NCI-H2081 treated with DMSO at 0.1 percent for 48 hours (cell line): ENCODE data around the gene GDNF.
"Not testable (repeated sequence)": the region's sequence is repeated elsewhere in the genome, so short reads cannot be mapped to it uniquely, and the experiment has no call there.

Source experiments
- DNase-seq: peaks from one replicate; lab custom pipeline; 2025; lab: John Stamatoyannopoulos, UW

The GDNF gene, protein sequence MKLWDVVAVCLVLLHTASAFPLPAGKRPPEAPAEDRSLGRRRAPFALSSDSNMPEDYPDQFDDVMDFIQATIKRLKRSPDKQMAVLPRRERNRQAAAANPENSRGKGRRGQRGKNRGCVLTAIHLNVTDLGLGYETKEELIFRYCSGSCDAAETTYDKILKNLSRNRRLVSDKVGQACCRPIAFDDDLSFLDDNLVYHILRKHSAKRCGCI

DNA sequence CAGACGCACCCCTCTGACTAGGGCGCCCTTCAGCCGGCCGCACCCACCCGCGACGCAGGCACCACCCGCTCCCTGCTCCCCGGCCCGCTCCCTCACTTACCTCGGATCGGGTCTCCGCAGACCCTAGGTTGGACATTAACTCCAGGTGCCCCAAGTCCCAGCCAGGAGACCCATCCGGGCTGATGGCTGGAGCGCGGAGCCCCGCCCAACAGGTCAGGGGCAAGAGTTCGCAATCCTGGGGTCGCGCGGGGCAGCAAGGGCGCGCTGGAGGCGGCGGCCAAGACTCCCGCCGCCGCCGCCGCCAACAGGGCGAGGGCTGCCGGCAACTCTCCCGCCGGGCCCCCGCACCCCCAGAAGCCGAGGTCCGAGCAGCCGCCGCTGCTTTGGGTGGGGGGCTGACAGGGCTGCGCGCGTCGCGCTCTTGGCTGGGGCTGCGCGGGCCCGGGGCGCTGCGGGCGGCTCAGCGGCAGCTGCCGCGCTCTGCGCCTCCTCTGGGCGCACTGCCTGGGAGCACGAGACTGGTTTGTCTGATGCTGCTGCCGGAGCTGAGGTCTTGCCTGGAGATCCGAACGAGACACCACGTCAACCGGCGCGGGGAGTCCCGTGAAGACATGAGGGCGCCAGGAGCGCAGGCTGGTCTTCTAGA is at the start of gene GDNF:
Gene GDNF, minus strand, starts transcription at position 635 of the 646 bp plus-strand sequence. CDS start 5,245 bp downstream, outside the sequence.
- DNase-seq, result no peak

DNA sequence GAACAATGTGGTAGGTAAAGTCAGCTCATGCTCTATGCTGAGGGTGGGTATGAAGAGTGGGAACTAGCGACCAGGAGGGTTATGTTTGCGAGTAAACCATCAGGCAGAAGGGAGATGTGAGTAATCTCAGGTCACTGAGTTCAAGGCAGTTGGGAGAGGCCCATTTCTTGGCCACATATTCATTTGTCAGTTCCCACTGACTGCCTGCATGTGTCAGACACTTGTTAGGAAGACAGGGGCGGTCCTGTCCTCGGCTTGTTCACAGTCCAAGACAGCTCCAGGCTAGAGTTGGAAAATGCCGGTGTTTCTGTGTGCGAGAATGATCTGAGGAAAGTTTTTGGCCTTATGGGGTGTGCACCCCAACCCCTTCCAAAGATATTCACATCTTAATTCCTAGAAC is 48.6 kb upstream of the GDNF start:
- DNase-seq, result no peak

DNA sequence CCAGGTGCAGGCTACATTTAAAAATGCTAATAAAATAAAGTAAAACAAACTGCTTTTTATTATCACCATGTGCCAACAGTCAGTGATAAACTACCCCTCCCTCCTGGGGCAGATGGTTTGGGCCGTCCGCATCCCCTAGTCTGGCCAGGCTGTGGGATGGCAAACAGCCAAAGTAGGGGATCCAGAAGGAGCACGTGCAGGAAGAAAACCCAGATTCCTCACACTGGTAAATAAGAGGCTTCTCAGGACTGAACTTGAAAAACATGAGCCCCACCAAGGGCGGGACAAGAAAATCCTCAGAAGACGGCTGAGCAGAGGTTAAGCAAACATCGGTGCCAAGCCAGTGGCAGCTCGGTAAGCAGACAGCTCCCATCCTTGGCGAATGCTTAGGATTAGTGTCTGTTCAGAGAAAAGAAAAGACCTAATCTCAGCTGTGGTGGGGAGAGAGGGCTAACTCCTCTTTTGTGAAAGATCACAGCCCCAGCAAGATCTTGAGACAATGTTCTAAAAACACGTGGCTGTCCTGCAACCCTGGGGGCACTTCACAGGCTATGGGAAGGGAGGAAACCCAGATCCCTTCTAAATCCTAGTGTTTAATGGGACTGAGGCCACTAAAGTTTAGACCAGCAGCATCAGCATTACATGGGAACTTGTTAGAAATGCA is 46.5 kb upstream of the GDNF start:
- no peak for DNase-seq

DNA sequence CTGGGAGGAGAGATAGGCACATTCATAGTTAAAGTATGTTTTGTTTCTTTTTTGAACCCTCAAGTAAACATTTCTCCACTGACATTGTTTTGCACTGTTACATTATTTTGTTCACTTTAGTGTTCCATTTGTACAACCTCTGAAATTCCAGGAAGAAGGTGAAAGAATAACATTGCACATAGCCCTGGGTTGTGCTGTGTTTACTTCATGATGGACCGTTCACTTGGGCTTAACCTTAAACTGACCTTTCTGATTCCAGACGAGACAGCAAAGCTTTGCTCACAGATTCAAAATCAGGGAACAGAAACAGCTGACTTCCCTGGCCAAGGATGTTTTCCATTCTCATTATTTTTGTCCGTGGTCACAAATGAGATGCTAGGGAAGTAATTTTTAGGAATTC is 42.8 kb upstream of the GDNF start:
- no peak for DNase-seq

DNA sequence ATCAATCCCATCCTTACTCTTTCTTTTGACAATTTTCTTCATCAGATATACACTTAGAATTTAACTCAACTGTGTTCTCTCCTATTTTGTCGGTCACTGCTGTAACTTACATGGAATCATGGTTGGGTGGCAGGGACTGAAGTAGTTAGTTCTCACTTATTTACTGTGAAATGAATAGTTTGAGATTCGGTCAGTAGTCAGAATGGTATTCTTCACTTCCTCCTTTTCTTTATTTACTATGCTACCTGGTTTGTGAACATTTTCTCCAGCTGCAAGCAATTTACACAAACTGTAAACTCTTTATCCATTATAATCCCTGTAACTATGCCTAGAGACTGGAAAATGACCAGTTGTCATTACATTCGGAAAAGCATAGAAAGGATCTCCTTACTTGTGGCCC is 41.5 kb upstream of the GDNF start:
- DNase-seq, result no peak

DNA sequence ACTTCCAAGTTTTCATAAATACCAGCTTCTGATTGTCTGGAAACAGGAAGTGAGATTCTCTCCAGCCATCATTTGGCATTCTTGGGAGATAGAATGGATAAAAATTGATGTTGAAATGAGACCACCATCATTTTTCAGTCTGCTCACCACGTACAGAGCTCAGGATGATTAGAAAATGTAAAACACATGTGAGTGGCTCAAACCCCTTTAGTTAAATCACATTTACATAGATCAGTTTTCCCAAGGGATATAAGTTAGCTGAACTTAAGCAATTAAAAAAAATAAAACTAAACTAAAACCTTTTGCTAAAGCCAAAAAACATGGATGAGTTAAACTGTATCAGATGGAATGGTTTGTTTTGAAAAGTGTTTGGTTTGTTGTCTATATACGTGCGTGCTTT is 37.1 kb upstream of the GDNF start:
- no peak for DNase-seq

DNA sequence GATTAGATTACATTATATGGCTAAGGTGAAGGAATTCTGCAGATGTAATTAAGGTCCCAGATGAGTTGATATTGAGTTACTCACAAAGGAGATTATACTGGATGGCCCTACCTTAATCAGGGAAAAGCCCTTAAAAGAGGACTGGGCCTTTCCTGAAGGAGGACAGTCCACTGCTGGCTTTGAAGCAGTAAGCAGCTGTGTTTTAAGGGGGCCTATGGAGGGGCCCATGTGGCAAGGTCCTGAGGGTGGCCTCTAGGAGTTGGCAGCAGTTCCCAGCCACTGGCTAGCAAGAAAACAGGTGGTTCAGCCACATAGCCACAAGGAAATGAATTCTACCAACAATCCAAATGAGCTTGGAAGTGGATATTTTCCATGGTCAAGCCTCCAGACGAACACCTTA is 36.4 kb upstream of the GDNF start:
- no peak for DNase-seq

DNA sequence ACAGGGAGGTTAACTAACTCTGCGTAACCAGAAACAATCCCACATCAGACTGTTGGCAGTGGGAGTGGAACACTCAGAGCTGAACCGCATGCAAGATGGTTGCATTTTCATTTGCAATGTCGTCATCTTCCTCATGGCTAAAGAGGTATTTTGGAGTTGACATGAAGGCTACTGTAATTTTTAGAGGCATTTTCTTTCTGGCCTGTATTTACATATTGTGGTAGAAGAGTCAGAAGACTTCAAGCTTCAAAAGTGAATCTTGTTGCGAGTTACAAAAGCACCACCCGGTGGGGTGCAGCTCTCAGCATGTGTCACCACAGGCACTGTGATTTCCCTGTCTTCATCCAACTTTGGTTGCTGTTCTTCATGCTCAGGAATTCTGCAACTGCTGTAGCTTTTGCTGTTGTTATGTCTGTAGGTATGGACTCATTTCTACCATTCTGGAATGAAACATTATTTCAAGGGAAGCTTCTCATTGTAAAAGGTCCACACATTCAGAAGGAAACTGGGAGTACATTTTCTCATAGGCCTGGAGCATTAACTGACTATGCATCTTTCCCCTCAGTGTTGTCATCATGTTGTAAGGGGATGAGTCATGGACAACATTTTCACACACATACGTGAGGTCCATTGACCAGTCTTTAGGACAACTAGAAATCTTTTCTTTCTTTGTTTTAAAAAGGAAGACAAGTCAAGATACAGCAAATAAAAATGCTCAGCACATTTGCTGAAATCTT is 35.4 kb upstream of the GDNF start:
- no peak for DNase-seq

DNA sequence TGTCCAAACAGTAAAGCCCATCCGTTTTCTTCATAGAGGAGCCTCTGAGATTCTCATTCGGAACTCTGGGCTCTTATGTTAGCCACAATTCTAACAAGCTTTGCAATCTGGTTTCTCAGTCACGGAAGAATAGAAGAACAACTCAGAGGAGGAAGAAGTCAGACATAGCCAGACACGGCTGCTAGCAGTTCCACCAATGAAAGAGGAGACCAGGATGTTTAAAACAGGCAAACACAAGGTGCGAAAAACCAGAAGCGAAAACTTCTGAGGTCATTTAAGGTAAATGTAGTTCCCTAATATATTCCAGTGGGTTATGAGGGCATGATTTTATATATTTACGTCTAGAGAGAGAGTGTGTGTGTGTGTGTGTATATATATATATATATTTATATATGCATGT is 34.1 kb upstream of the GDNF start:
- no peak for DNase-seq

DNA sequence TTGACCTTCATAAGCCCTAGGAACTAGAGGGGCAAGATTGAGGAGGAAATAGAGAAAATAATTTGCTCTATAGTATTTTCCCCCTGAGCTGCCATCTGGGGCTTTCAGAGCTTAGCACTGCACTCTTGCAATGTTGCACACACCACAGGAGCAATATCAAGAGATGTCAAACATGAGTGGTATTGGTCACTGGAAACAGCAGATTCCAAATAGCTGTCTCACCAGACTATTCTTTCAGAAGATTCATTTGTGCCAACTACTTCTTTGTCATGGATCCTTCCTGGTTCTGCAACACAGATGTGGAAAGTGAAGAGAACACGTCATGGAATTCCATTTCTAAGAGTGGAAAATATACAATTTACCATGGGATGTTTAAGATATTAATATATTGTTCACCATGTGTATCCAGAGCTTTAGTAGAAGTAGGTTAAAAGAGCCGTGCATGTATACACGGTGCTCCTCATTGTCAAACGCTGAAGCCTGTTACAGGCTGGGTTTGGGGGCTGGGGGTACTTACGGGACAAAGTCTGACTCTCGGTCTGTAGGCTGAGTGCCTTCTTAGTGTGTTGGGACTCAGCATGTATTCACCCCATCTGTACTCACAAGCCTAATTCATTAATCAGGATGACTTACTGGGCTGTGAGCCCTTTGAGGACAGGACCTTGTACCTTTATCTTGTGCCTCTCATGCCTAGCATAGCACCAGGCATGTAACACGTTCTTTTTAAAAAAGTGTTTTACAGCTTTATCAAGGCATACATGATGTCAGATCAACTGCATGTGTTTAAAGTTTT is 31.4 kb upstream of the GDNF start:
- DNase-seq, result no peak

DNA sequence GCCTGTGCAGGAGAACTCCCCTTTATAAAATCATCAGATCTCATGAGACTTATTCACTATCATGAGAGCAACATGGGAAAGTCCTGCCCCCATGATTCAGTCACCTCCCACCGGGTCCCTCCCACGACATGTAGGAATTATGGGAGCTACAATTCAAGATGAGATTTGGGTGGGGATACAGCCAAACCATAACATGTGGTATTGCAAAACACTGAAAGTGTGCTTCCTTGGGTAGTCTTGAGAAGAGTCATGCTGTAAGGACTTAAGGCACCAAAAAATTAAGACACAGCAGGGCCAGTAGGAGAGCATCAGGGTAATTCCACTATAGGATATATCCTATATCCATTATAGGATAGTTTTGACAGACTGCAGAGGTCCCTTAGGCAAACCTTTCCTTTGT is 29.4 kb upstream of the GDNF start:
- no peak for DNase-seq

DNA sequence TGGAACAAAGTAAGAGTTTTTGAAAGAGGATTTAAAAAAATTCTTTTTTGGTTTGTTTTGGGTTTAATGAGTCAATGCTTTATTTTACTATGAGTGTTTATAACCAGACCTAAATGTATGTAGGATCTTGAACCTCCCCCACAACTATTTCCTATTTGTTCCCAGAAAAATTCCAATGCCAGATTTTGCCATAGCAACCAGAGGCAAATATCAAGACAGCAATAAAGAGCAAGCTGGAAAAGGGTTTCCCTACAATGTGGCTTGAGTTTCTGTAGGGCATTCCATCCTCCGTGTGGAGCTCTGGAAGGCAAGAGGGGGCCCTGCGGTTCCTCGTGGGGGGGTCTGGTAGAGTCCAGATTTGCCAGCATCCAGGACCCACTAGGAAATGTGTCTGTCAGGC is 27.8 kb upstream of the GDNF start:
- DNase-seq, result no peak

DNA sequence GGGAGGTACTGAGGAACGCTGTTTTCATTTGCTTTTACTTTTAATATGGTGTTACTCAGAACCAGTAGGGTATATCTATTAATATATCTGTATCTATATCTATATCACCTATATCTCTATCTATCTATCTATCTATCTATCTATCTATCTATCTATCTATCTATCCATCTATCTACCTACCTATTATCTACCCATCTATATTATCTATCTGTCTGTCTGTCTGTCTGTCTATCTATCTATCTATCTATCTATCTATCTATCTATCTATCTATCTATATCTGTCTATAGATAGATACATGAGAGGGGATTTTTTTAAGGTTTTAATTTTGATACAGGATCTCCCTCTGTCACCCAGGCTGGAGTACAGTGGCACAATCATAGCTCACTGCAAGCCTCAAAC is 23.1 kb upstream of the GDNF start:
- DNase-seq, result not testable (repeated sequence)

DNA sequence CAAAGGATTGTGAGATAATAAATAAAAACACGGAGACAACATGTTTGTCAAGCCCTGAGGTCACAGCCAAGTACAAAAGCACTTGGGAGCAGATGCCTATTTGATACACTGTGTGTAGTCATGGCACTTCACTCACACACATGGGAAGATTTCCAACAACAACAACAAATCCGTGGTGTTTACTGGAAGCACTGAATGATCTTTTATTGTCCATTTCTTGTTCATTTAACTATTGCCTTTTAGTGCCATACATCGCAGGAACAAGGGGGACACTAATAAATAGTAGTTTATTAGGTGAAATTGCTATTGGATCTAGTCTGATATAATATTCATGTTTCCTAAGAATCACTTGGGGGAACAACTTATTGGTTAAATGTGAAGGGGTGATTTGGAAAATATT is 20.4 kb upstream of the GDNF start:
- no peak for DNase-seq

DNA sequence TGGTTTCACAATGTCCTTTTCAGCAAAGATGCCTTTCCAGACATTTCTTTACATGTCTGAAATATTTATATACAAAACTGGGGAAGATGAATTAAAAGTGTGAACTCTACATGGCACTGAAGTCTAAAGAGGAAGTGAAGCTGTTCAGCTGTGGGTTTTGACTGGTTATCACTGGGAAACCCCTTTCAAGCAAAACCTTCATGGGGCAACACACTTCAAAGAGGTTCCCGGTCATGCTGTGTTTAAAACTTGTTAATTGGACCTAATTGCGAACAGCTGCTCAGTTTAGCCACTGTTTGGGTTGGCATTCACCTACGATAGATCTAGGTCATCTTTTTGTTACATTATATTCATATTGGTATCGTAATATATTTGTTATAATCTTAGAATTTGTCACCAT is 20.0 kb upstream of the GDNF start:
- no peak for DNase-seq

DNA sequence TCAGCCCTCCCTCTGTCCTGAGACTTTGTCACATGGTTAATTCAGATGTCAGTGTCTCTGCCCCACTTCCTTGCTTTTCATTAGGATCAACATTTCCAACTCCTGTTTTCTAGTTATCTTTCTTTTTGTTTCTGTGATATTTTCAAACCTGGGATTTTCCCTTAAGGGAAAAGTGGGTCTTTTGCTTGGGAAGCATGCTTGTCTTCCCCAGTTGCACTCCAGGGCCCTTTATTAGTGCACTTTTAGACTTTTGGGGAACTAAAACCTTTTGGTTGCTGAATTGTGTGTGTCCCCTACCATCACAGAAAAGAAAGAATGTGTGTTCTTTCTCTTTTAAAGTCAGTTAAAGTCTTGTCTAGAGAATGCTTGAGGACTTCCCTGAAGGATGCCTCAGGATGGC is 18.4 kb upstream of the GDNF start:
- DNase-seq, result no peak

DNA sequence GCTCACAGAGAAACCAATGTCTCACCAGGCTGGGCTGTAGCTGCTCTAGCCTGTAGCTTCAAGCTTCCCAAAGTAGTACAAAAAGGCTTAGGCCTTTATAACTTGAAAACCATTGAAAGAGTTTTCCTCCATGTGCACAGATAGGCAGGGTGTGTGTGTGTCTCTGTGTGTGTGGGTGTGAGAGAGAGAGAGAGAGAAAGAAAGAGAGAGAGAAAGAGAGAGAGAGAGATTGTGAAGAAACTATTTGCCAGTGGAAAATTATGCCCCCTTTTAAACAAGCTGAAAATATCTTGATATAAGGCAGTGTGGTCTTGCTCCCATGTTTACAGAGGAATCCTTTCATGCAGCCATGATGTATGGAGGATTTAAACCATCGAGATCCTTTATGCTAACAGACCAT is 17.9 kb upstream of the GDNF start:
- no peak for DNase-seq

DNA sequence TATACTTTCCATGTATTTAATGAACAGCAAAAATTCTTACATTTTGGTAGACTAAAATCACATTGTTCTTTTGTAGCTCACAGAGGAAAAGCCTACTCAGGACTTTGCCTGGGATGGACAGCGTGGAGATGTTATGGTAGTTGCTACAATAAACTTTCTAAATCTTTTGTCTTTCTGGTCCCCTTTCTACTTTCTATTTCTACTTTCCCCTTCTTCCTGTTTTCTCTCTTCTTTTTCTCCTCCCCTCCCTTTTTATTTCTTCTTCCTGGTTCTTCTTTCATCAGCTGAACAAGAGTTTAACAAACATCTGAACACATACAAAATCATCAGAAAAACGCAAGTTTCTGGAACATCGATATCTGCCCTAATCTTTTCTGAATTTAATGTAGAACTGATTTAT is 15.6 kb upstream of the GDNF start:
- no peak for DNase-seq

DNA sequence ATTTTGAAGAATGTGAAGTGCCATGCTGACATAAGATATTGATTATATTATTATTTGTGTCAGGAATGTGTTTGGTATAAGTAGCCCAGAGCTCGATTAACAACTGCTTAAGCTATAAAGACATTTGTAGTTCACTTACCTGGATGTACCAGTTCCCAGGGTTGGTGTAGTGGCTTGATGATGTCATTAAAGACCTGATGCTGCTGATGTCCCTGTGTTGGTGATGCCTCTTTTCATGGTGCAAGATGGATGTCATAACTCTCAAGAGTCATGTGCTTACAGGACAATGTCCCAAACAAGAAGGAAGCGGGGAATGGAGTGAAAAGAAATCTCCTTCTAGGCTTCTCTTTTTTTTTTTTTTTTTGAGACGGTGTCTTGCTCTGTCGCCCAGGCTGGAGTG is 11.5 kb upstream of the GDNF start:
- DNase-seq, result no peak

DNA sequence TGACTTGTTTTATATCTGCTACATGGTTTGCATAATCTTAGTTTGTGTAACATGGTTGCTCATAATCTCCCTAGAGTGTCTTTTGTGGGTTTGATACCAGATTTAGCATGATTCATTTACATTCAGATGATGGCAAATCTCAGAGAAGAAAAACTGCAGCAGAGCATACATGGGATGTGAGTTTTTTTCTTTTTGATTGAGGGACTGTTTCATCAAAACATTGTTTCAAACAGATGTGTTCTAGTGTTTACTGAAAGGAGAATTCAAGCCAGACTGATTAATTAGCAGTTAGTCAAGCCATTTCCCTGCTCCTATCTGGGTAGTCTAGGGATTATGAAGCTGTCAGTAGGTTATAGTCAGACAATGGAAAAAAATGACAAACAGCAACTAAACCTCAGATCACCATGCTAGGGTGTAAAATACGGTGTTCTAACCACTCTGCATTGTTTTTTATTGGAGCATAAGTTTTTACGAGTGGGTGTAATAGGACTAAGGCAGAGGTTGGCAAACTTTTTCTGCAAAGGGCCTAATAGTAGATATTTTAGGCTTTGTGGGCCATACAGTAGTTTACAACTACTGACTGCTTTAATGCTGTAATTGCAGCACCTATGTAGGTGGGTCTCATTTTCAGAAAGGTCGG is 10.5 kb upstream of the GDNF start:
- no peak for DNase-seq

DNA sequence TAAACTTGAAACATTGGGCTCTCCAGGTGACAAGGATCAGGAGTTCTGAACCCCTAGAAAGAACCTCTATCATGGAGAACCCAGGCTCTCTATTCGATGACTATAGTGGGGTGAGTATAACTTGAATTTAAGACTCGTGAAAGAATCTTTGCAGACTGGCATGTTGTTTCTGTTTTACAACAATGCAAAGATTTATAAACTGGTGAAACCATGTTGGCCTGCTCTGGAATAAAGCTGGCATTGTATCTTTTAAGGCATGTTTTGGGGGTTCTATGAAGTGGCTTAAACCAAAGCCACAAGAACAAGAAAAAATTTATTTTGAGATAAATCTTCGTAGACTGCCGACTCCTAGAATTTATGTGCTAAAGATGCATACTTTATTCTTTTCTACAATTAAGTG is 9.8 kb upstream of the GDNF start:
- no peak for DNase-seq

DNA sequence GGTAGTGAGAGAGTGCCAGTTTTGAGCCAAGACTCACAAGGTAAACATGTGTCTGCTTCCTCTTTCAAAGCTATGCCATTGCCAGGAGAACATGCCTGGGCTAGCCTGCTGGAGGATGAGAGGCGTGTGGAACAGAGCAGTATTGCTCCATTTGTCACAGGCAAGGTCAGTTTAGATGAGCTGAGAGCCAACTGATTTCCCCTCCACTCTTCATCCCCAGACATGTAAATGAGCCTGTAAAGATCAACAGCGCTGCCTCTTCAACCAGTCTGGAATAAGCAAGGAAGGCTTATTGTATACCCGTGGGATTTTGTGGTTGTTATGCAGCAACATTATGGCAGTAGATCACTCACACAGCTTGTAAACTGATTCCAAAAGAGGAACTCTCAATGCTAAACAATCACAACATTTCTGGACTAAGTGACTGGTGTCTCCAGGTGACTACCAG is 8.2 kb upstream of the GDNF start:
- no peak for DNase-seq
